ENCODE data around the gene CNTFR.

The CNTFR gene

GRCh38 chr9:34522091-34522887 lies 67.2 kb downstream of the CNTFR start:
- Histone ChIP-seq H3K23ac (ENCODE audit: low read length) (peak overlapping the region; percentile 48), H2BK15ac (replicated peaks; ENCODE audit: low read depth) (no peak overlapping the region), H3K4me3 (ENCODE audit: low read length) (peak overlapping the region; percentile 38), H3K4me2 (ENCODE audit: low read length) (peak overlapping the region; percentile 90), H3K4me1 (ENCODE audit: control insufficient read depth, low read depth, low read length) (peaks cover 8% of the 10 kb centered on the region), H3K36me3 (ENCODE audit: control insufficient read depth, insufficient read depth, low read length) (no peaks in the 10 kb centered on the region), H4K5ac (ENCODE audit: low read length) (no peak overlapping the region), H2BK120ac (ENCODE audit: low read depth, low read length) (no peak overlapping the region), H2AK5ac (ENCODE audit: low read length) (no peak overlapping the region), H3K9ac (ENCODE audit: low read length) (peak overlapping the region; percentile 75), H3K4ac (ENCODE audit: low read depth, low read length) (no peak overlapping the region), H3K27ac (ENCODE audit: low read depth, low read length) (no peak overlapping the region), H3K27me3 (ENCODE audit: insufficient read depth, low read length, poor library complexity) (no peaks in the 10 kb centered on the region), H3K79me1 (ENCODE audit: low read length) (no peaks in the 10 kb centered on the region), H3K56ac (ENCODE audit: low read length) (peak overlapping the region; percentile 84), H4K8ac (ENCODE audit: low read depth, low read length) (no peak overlapping the region), H2BK5ac (ENCODE audit: low read length) (no peak overlapping the region), H3K18ac (ENCODE audit: low read length) (peak overlapping the region; percentile 8), H3K79me2 (ENCODE audit: control insufficient read depth, insufficient read depth, low read length) (no peaks in the 10 kb centered on the region)
- no peak for DNase-seq
- no CpG with 5 or more reads among the region's 31 CpGs for WGBS (ENCODE audit: extremely low coverage, insufficient coverage, low lambda C conversion rate)

GRCh38 chr9:34521406-34522045 lies 68.0 kb downstream of the CNTFR start:
- DNase-seq = no peak
- H2BK5ac ChIP-seq (ENCODE audit: low read length) = no peak overlapping the region
- no peak overlapping the region for H4K5ac ChIP-seq (ENCODE audit: low read length)
- no peak overlapping the region for H2BK15ac ChIP-seq (replicated peaks; ENCODE audit: low read depth)
- no peak overlapping the region for H3K27ac ChIP-seq (ENCODE audit: low read depth, low read length)
- H3K27me3 ChIP-seq (ENCODE audit: insufficient read depth, low read length, poor library complexity) = no peaks in the 10 kb centered on the region
- H3K4me3 ChIP-seq (ENCODE audit: low read length) = no peak overlapping the region
- H2BK120ac ChIP-seq (ENCODE audit: low read depth, low read length) = no peak overlapping the region
- H3K4me2 ChIP-seq (ENCODE audit: low read length) = no peak overlapping the region
- no peaks in the 10 kb centered on the region for H3K79me2 ChIP-seq (ENCODE audit: control insufficient read depth, insufficient read depth, low read length)
- H3K4me1 ChIP-seq (ENCODE audit: control insufficient read depth, low read depth, low read length) = peaks cover 8% of the 10 kb centered on the region
- H3K79me1 ChIP-seq (ENCODE audit: low read length) = no peaks in the 10 kb centered on the region
- H3K4ac ChIP-seq (ENCODE audit: low read depth, low read length) = no peak overlapping the region
- WGBS (ENCODE audit: extremely low coverage, insufficient coverage, low lambda C conversion rate) = no CpG with 5 or more reads among the region's 11 CpGs
- H3K56ac ChIP-seq (ENCODE audit: low read length) = peak overlapping the region; percentile 10
- no peak overlapping the region for H2AK5ac ChIP-seq (ENCODE audit: low read length)
- H4K8ac ChIP-seq (ENCODE audit: low read depth, low read length) = no peak overlapping the region
- no peak overlapping the region for H3K9ac ChIP-seq (ENCODE audit: low read length)
- no peak overlapping the region for H3K23ac ChIP-seq (ENCODE audit: low read length)
- no peak overlapping the region for H3K18ac ChIP-seq (ENCODE audit: low read length)
- no peaks in the 10 kb centered on the region for H3K36me3 ChIP-seq (ENCODE audit: control insufficient read depth, insufficient read depth, low read length)

- Histone ChIP-seq H3K4me3 (ENCODE audit: low read length) (no peak overlapping the region), H2BK5ac (ENCODE audit: low read length) (no peak overlapping the region), H3K18ac (ENCODE audit: low read length) (no peak overlapping the region), H3K79me1 (ENCODE audit: low read length) (no peaks in the 10 kb centered on the region), H3K4me1 (ENCODE audit: control insufficient read depth, low read depth, low read length) (peaks cover 8% of the 10 kb centered on the region), H3K27me3 (ENCODE audit: insufficient read depth, low read length, poor library complexity) (no peaks in the 10 kb centered on the region), H3K23ac (ENCODE audit: low read length) (no peak overlapping the region), H2AK5ac (ENCODE audit: low read length) (no peak overlapping the region), H3K79me2 (ENCODE audit: control insufficient read depth, insufficient read depth, low read length) (no peaks in the 10 kb centered on the region), H3K36me3 (ENCODE audit: control insufficient read depth, insufficient read depth, low read length) (no peaks in the 10 kb centered on the region), H2BK15ac (replicated peaks; ENCODE audit: low read depth) (no peak overlapping the region), H3K27ac (ENCODE audit: low read depth, low read length) (no peak overlapping the region), H4K8ac (ENCODE audit: low read depth, low read length) (no peak overlapping the region), H2BK120ac (ENCODE audit: low read depth, low read length) (no peak overlapping the region), H4K5ac (ENCODE audit: low read length) (no peak overlapping the region), H3K56ac (ENCODE audit: low read length) (no peak overlapping the region), H3K9ac (ENCODE audit: low read length) (no peak overlapping the region), H3K4me2 (ENCODE audit: low read length) (no peak overlapping the region), H3K4ac (ENCODE audit: low read depth, low read length) (no peak overlapping the region)
- no CpG with 5 or more reads among the region's 6 CpGs for WGBS (ENCODE audit: extremely low coverage, insufficient coverage, low lambda C conversion rate)
- DNase-seq = no peak
These were observed 68.8 kb downstream of the CNTFR start for GRCh38 chr9:34520505-34521385.

GRCh38 chr9:34520096-34520495 lies 69.4 kb downstream of the CNTFR start:
- no peak overlapping the region for H2AK5ac ChIP-seq (ENCODE audit: low read length)

GRCh38 chr9:34519321-34520020 lies 70.1 kb downstream of the CNTFR start:
- Histone ChIP-seq H2BK120ac (ENCODE audit: low read depth, low read length) (no peak overlapping the region), H3K4ac (ENCODE audit: low read depth, low read length) (no peak overlapping the region), H3K23ac (ENCODE audit: low read length) (no peak overlapping the region), H3K18ac (ENCODE audit: low read length) (no peak overlapping the region), H3K9ac (ENCODE audit: low read length) (no peak overlapping the region), H2AK5ac (ENCODE audit: low read length) (no peak overlapping the region), H3K27me3 (ENCODE audit: insufficient read depth, low read length, poor library complexity) (no peaks in the 10 kb centered on the region), H3K79me1 (ENCODE audit: low read length) (no peaks in the 10 kb centered on the region), H2BK5ac (ENCODE audit: low read length) (no peak overlapping the region), H3K27ac (ENCODE audit: low read depth, low read length) (no peak overlapping the region), H3K4me3 (ENCODE audit: low read length) (no peak overlapping the region), H3K56ac (ENCODE audit: low read length) (no peak overlapping the region), H3K79me2 (ENCODE audit: control insufficient read depth, insufficient read depth, low read length) (no peaks in the 10 kb centered on the region), H3K4me1 (ENCODE audit: control insufficient read depth, low read depth, low read length) (peaks cover 8% of the 10 kb centered on the region), H2BK15ac (replicated peaks; ENCODE audit: low read depth) (no peak overlapping the region), H3K36me3 (ENCODE audit: control insufficient read depth, insufficient read depth, low read length) (no peaks in the 10 kb centered on the region), H4K8ac (ENCODE audit: low read depth, low read length) (no peak overlapping the region), H4K5ac (ENCODE audit: low read length) (no peak overlapping the region), H3K4me2 (ENCODE audit: low read length) (no peak overlapping the region)
- WGBS (ENCODE audit: extremely low coverage, insufficient coverage, low lambda C conversion rate) = no CpG with 5 or more reads among the region's 2 CpGs
- DNase-seq = no peak

More at GRCh38 chr9:34520096-34520495, 69.4 kb downstream of the CNTFR start:
- Histone ChIP-seq H4K5ac (ENCODE audit: low read length) (no peak overlapping the region), H3K4me3 (ENCODE audit: low read length) (no peak overlapping the region), H3K79me1 (ENCODE audit: low read length) (no peaks in the 10 kb centered on the region), H2BK5ac (ENCODE audit: low read length) (no peak overlapping the region), H3K27me3 (ENCODE audit: insufficient read depth, low read length, poor library complexity) (no peaks in the 10 kb centered on the region), H3K4me1 (ENCODE audit: control insufficient read depth, low read depth, low read length) (peaks cover 8% of the 10 kb centered on the region), H2BK15ac (replicated peaks; ENCODE audit: low read depth) (no peak overlapping the region), H3K27ac (ENCODE audit: low read depth, low read length) (no peak overlapping the region), H4K8ac (ENCODE audit: low read depth, low read length) (no peak overlapping the region), H3K56ac (ENCODE audit: low read length) (no peak overlapping the region), H3K79me2 (ENCODE audit: control insufficient read depth, insufficient read depth, low read length) (no peaks in the 10 kb centered on the region), H3K4ac (ENCODE audit: low read depth, low read length) (no peak overlapping the region), H3K23ac (ENCODE audit: low read length) (no peak overlapping the region), H3K4me2 (ENCODE audit: low read length) (no peak overlapping the region), H3K36me3 (ENCODE audit: control insufficient read depth, insufficient read depth, low read length) (no peaks in the 10 kb centered on the region), H2BK120ac (ENCODE audit: low read depth, low read length) (no peak overlapping the region), H3K9ac (ENCODE audit: low read length) (no peak overlapping the region), H3K18ac (ENCODE audit: low read length) (no peak overlapping the region)
- WGBS (ENCODE audit: extremely low coverage, insufficient coverage, low lambda C conversion rate) = no CpG with 5 or more reads among the region's 6 CpGs
- no peak for DNase-seq
